HG03378 (cell line): Measurements from ENCODE around the gene FAM20C.

Experiments
- ATAC-seq: cut with Tn5 transposase; IDR thresholded peaks from one replicate; pipeline ENCODE4 v1.9.1; 2021; ENCODE audit warnings: mild to moderate bottlenecking, moderate library complexity; ENCODE audit not compliant: unreplicated experiment

FAM20C gene

GRCh38 chr7:158771-159170 is 33.6 kb upstream of the FAM20C start:
- ATAC-seq: no peak

- no peak for ATAC-seq
Observed at GRCh38 chr7:159370-160270, 32.8 kb upstream of the FAM20C start.

- ATAC-seq: no peak
Observed at GRCh38 chr7:160958-161725, 31.2 kb upstream of the FAM20C start.

GRCh38 chr7:162632-163297 is 29.6 kb upstream of the FAM20C start:
- ATAC-seq: no peak

GRCh38 chr7:163298-163695 is 29.1 kb upstream of the FAM20C start:
- ATAC-seq: no peak

- no peak for ATAC-seq
Observed at GRCh38 chr7:163971-164881, 28.1 kb upstream of the FAM20C start.

- ATAC-seq: no peak
Observed at GRCh38 chr7:164882-165660, 27.3 kb upstream of the FAM20C start.

GRCh38 chr7:165661-166337 is 26.6 kb upstream of the FAM20C start:
- no peak for ATAC-seq

GRCh38 chr7:166338-167060 is 25.9 kb upstream of the FAM20C start:
- no peak for ATAC-seq

GRCh38 chr7:167090-167855 is 25.1 kb upstream of the FAM20C start:
- ATAC-seq: no peak

- no peak for ATAC-seq
Observed at GRCh38 chr7:167976-168791, 24.2 kb upstream of the FAM20C start.

GRCh38 chr7:169276-170172 is 22.8 kb upstream of the FAM20C start:
- no peak for ATAC-seq

- no peak for ATAC-seq
Observed at GRCh38 chr7:170551-171363, 21.6 kb upstream of the FAM20C start.

GRCh38 chr7:171364-171904 is 20.9 kb upstream of the FAM20C start:
- ATAC-seq: no peak
